Activated B cell treated with CpG ODN at 0.5 μM for 24 hours (primary cell): Measurements from ENCODE around the gene ZSCAN5A. TPM values are rescaled to one million over a fixed set of nuclear protein-coding genes. Genes with fewer than 3 reads are reported as not detected.

Source experiments
- ATAC-seq: fragments of 200-7000 bp; cut with Tn5 transposase; one replicate; pipeline ENCODE4 v1.10.0; 2021; ENCODE audit warnings: low read depth, mild to moderate bottlenecking, moderate library complexity
- CTCF ChIA-PET: fragments of 350-600 bp; sonication (Branson Sonifier 250); formaldehyde crosslinking; loops from one replicate; lab custom pipeline; 2021; ENCODE audit warnings: antibody characterized with exemption; lab: Charles Lee
- POLR2A ChIA-PET: fragments of 350-600 bp; sonication (Branson Sonifier 250); formaldehyde crosslinking; loops from one replicate; lab custom pipeline; 2021; ENCODE audit warnings: antibody characterized with exemption; lab: Charles Lee
- DNase-seq: peaks from one replicate; pipeline ENCODE4 v3.0.0; 2022
- H3K27ac Mint-ChIP-seq: one replicate; pipeline ENCODE4 v1.8.0; 2020; ENCODE audit warnings: mixed read lengths
- H3K27me3 Mint-ChIP-seq: one replicate; pipeline ENCODE4 v1.8.0; 2021; ENCODE audit warnings: mixed read lengths
- H3K36me3 Mint-ChIP-seq: one replicate; pipeline ENCODE4 v1.8.0; 2021; ENCODE audit warnings: low read depth, mixed read lengths
- H3K4me1 Mint-ChIP-seq: one replicate; pipeline ENCODE4 v1.8.0; 2021; ENCODE audit warnings: mixed read lengths
- H3K4me3 Mint-ChIP-seq: one replicate; pipeline ENCODE4 v1.8.0; 2020; ENCODE audit warnings: mild to moderate bottlenecking, mixed read lengths
- H3K9me3 Mint-ChIP-seq: one replicate; pipeline ENCODE4 v1.8.0; 2020; ENCODE audit warnings: mixed read lengths
- intact Hi-C: fragments of 100-400 bp; cut with micrococcal nuclease; formaldehyde crosslinking; loops from one replicate; pipeline ENCODE4 v1.15.1; 2024
- total RNA-seq: library from RNA; stranded (reverse); gene quantifications from 2 replicates; pipeline ENCODE4 v1.2.3, GENCODE V29; 2022
- TF ChIP-seq, protein P1 (sequence below): fragments of 200-600 bp; IDR thresholded peaks from one replicate; pipeline ENCODE4 v1.8.0; 2022; ENCODE audit warnings: antibody characterized with exemption, mild to moderate bottlenecking

Gene ZSCAN5A
- total RNA-seq, 1 donor from 2014 or later = 17.8 TPM

DNA sequence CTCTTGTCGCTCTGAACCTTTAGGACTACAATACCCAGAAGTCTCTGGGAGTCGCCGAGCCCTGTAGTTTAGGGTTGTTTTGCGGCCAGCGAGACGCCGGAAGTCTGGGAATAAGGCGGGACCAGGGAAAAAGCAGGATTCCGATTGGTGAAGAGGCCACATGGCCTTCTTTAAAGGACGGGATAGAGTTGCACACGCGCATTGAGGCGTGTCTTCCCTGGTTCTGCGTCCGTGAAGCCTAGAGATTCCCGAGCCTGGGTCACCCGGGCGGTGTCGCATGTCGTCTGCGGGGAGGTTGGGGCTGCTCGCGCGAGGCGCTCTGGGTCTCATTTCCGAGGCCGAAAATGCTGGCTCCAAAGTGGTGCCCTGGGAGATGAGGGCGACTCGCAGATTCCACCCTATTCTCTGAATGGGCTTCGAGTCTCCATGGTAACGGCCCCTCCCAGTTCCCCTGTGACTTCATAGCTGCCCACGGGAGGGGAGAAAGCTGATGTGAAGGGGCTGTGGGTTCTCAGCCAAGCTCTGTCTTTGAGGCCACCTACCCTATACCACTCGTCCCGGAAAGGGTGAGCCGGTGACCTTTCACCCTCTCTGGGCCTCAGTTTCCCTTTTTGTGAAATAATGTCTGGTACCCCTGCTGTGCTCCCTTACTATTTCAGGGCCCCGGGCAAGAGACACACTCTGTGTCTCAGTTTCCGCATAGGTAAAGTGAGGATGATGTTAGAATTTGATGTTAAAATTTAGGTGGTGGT, 614 bp upstream of the ZSCAN5A start:
- no peaks in the 10 kb centered on the region for H3K27me3 Mint-ChIP-seq
- POLR2A ChIA-PET = interaction anchor here (0.6 to 1.8 kb wide), 10 partner anchors 11 to 1575 kb away, joined by 3 to 10 read pairs (median 5); partner anchors contain the start of genes U2AF2 and ZNF583
- H3K4me1 Mint-ChIP-seq = peaks cover 19% of the 10 kb centered on the region
- H3K27ac Mint-ChIP-seq = peak overlapping the region; percentile 100
- peak; percentile 77 for DNase-seq
- H3K4me3 Mint-ChIP-seq = peak overlapping the region; percentile 96
- intact Hi-C loops = loop anchor here (1.0 to 10.0 kb wide), 5 partner anchors 78 to 670 kb away; partner anchors contain the start of genes CCDC106, ZNF444, ZNF580 and ZNF581
- no peaks in the 10 kb centered on the region for H3K9me3 Mint-ChIP-seq
- ATAC-seq = peak; percentile 81
- CTCF ChIA-PET = interaction anchor here (1.4 kb wide), 1 partner anchor 18 kb away, joined by 4 read pairs; no protein-coding TSS in a partner anchor
- H3K36me3 Mint-ChIP-seq = peaks cover 24% of the 10 kb centered on the region
- TF ChIP-seq, protein P1, sequence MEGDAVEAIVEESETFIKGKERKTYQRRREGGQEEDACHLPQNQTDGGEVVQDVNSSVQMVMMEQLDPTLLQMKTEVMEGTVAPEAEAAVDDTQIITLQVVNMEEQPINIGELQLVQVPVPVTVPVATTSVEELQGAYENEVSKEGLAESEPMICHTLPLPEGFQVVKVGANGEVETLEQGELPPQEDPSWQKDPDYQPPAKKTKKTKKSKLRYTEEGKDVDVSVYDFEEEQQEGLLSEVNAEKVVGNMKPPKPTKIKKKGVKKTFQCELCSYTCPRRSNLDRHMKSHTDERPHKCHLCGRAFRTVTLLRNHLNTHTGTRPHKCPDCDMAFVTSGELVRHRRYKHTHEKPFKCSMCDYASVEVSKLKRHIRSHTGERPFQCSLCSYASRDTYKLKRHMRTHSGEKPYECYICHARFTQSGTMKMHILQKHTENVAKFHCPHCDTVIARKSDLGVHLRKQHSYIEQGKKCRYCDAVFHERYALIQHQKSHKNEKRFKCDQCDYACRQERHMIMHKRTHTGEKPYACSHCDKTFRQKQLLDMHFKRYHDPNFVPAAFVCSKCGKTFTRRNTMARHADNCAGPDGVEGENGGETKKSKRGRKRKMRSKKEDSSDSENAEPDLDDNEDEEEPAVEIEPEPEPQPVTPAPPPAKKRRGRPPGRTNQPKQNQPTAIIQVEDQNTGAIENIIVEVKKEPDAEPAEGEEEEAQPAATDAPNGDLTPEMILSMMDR = no peak

- ATAC-seq (no peak), DNase-seq (no peak)
- POLR2A ChIA-PET = interaction anchor here (0.5 to 1.8 kb wide), 8 partner anchors 9 to 1869 kb away, joined by 3 to 10 read pairs (median 8); partner anchors contain the start of genes ZNF274 and ZNF583
- no peaks in the 10 kb centered on the region for H3K9me3 Mint-ChIP-seq
- peak overlapping the region; percentile 96 for H3K4me3 Mint-ChIP-seq
- H3K36me3 Mint-ChIP-seq = peaks cover 25% of the 10 kb centered on the region
- intact Hi-C loops = loop anchor here (1.0 to 10.0 kb wide), 3 partner anchors 234 to 669 kb away; partner anchors contain the start of genes CCDC106, ZNF470, ZNF580 and ZNF581
- TF ChIP-seq, protein P1 = no peak
- H3K4me1 Mint-ChIP-seq = peaks cover 19% of the 10 kb centered on the region
- peak overlapping the region; percentile 100 for H3K27ac Mint-ChIP-seq
- CTCF ChIA-PET = interaction anchor here (1.1 kb wide), 1 partner anchor 233 kb away, joined by 4 read pairs; no protein-coding TSS in a partner anchor
- no peaks in the 10 kb centered on the region for H3K27me3 Mint-ChIP-seq
These were observed 640 bp downstream of the ZSCAN5A start for GRCh38 chr19:56314018-56314380.

GRCh38 chr19:56312787-56313657, 1.6 kb downstream of the ZSCAN5A start:
- no peak for ATAC-seq
- intact Hi-C loops = loop anchor here (10.0 kb wide), 1 partner anchor 668 kb away; the partner anchor contains the start of genes CCDC106, ZNF580 and ZNF581
- H3K9me3 Mint-ChIP-seq = no peaks in the 10 kb centered on the region
- peaks cover 31% of the 10 kb centered on the region for H3K36me3 Mint-ChIP-seq
- TF ChIP-seq, protein P1 = no peak
- H3K27me3 Mint-ChIP-seq = no peaks in the 10 kb centered on the region
- peak overlapping the region; percentile 50 for H3K4me3 Mint-ChIP-seq
- H3K4me1 Mint-ChIP-seq = peaks cover 19% of the 10 kb centered on the region
- peak overlapping the region; percentile 100 for H3K27ac Mint-ChIP-seq
- DNase-seq = no peak
- ChIA-PET POLR2A (interaction anchor here (1.2 kb wide), 1 partner anchor 1870 kb away, joined by 5 read pairs; the partner anchor contains the start of gene ZNF274), CTCF (interaction anchor here (1.1 kb wide), 1 partner anchor 232 kb away, joined by 4 read pairs; no protein-coding TSS in a partner anchor)

- POLR2A ChIA-PET = no interaction called here
- Mint-ChIP-seq H3K27ac (no peak overlapping the region), H3K9me3 (no peaks in the 10 kb centered on the region), H3K4me1 (peaks cover 19% of the 10 kb centered on the region), H3K27me3 (no peaks in the 10 kb centered on the region), H3K36me3 (peaks cover 31% of the 10 kb centered on the region), H3K4me3 (no peak overlapping the region)
- CTCF ChIA-PET = no interaction called here
- intact Hi-C loops = loop anchor here (10.0 kb wide), 1 partner anchor 668 kb away; the partner anchor contains the start of genes CCDC106, ZNF580 and ZNF581
- ATAC-seq (no peak), DNase-seq (no peak)
- TF ChIP-seq, protein P1 = no peak
These were observed 2.3 kb downstream of the ZSCAN5A start for GRCh38 chr19:56312342-56312741.
